ENCODE data around the gene C1QTNF9. TPM values are rescaled to one million over a fixed set of nuclear protein-coding genes. Genes with fewer than 3 reads are reported as not detected.

C1QTNF9 gene
- polyA plus RNA-seq, 1 donor (not counting 4 experiments of a cell fraction or from before 2014, with no cell fraction given): not detected

GRCh38 chr13:24267274-24267673, 42.1 kb upstream of the C1QTNF9 start:
- Histone ChIP-seq H3K27ac (ENCODE audit: control insufficient read depth, insufficient read depth, low read length) (no peak overlapping the region), H3K79me2 (ENCODE audit: control insufficient read depth, insufficient read depth, low read length) (no peaks in the 10 kb centered on the region), H4K20me1 (ENCODE audit: control insufficient read depth, extremely low read depth, insufficient read depth, low read length) (no peaks in the 10 kb centered on the region), H3K36me3 (ENCODE audit: control insufficient read depth in 2 of 2, extremely low read depth in 1 of 2, insufficient read depth in 2 of 2, low read length in 2 of 2) (no peaks in the 10 kb centered on the region), H2AFZ (ENCODE audit: control insufficient read depth, low read length) (no peak overlapping the region), H3K9ac (ENCODE audit: control insufficient read depth, extremely low read depth, insufficient read depth, low read length) (no peak overlapping the region), H3K4me2 (ENCODE audit: control insufficient read depth, extremely low read depth, insufficient read depth, low read depth, low read length) (no peak overlapping the region), H3K4me3 (ENCODE audit: control insufficient read depth in 2 of 3, extremely low read depth in 1 of 3, insufficient read depth in 2 of 3, low read depth in 1 of 3, low read length in 3 of 3) (no peak overlapping the region), H3K4me1 (ENCODE audit: control insufficient read depth, extremely low read depth, insufficient read depth, low read length) (peaks cover 13% of the 10 kb centered on the region), H3K9me3 (ENCODE audit: control insufficient read depth, low read depth, low read length) (no peaks in the 10 kb centered on the region), H3K9me1 (ENCODE audit: control insufficient read depth, extremely low read depth, insufficient read depth, low read length) (no peaks in the 10 kb centered on the region), H3K27me3 (ENCODE audit: control insufficient read depth, extremely low read depth, insufficient read depth, low read length) (no peaks in the 10 kb centered on the region)
- no peak for DNase-seq (ENCODE audit: low read depth, low spot score)
- dilution Hi-C loops (cut with MboI; ENCODE audit: extremely low pct_ligation_motif_present, low sequenced_read_pairs): no loop called here
- no peak for FAIRE-seq
- TF ChIP-seq CTCF (optimal IDR thresholded peaks at IDR 0.05 in 1 of 3, IDR thresholded peaks at IDR 0.05 in 1 of 3, conservative IDR thresholded peaks at IDR 0.05 in 1 of 3; ENCODE audit: extremely low read depth in 1 of 3, insufficient read depth in 2 of 3, low read length in 3 of 3) (no peak), EZH2 (IDR thresholded peaks at IDR 0.05; ENCODE audit: low read length) (no peak)

GRCh38 chr13:24267801-24268200, 41.6 kb upstream of the C1QTNF9 start:
- Histone ChIP-seq H2AFZ (ENCODE audit: control insufficient read depth, low read length) (no peak overlapping the region), H3K9me3 (ENCODE audit: control insufficient read depth, low read depth, low read length) (no peaks in the 10 kb centered on the region), H3K4me2 (ENCODE audit: control insufficient read depth, extremely low read depth, insufficient read depth, low read depth, low read length) (no peak overlapping the region), H3K4me1 (ENCODE audit: control insufficient read depth, extremely low read depth, insufficient read depth, low read length) (peaks cover 18% of the 10 kb centered on the region), H3K36me3 (ENCODE audit: control insufficient read depth in 2 of 2, extremely low read depth in 1 of 2, insufficient read depth in 2 of 2, low read length in 2 of 2) (no peaks in the 10 kb centered on the region), H3K9me1 (ENCODE audit: control insufficient read depth, extremely low read depth, insufficient read depth, low read length) (no peaks in the 10 kb centered on the region), H3K27me3 (ENCODE audit: control insufficient read depth, extremely low read depth, insufficient read depth, low read length) (no peaks in the 10 kb centered on the region), H3K4me3 (ENCODE audit: control insufficient read depth in 2 of 3, extremely low read depth in 1 of 3, insufficient read depth in 2 of 3, low read depth in 1 of 3, low read length in 3 of 3) (no peak overlapping the region), H3K79me2 (ENCODE audit: control insufficient read depth, insufficient read depth, low read length) (no peaks in the 10 kb centered on the region), H4K20me1 (ENCODE audit: control insufficient read depth, extremely low read depth, insufficient read depth, low read length) (no peaks in the 10 kb centered on the region), H3K27ac (ENCODE audit: control insufficient read depth, insufficient read depth, low read length) (no peak overlapping the region), H3K9ac (ENCODE audit: control insufficient read depth, extremely low read depth, insufficient read depth, low read length) (no peak overlapping the region)
- dilution Hi-C loops (cut with MboI; ENCODE audit: extremely low pct_ligation_motif_present, low sequenced_read_pairs): no loop called here
- no peak for FAIRE-seq
- DNase-seq (ENCODE audit: low read depth, low spot score): no peak
- TF ChIP-seq EZH2 (IDR thresholded peaks at IDR 0.05; ENCODE audit: low read length) (no peak), CTCF (optimal IDR thresholded peaks at IDR 0.05 in 1 of 3, IDR thresholded peaks at IDR 0.05 in 1 of 3, conservative IDR thresholded peaks at IDR 0.05 in 1 of 3; ENCODE audit: extremely low read depth in 1 of 3, insufficient read depth in 2 of 3, low read length in 3 of 3) (no peak)
